ENCODE results near the gene CRHR1. TPM values are rescaled to one million over a fixed set of nuclear protein-coding genes. Genes with fewer than 3 reads are reported as not detected.
A peak's percentile ranks its signal among the peaks of the same experiment; 100 is the strongest.

The CRHR1 gene
- total RNA-seq, 2 donors from 2014 or later = not detected

DNA sequence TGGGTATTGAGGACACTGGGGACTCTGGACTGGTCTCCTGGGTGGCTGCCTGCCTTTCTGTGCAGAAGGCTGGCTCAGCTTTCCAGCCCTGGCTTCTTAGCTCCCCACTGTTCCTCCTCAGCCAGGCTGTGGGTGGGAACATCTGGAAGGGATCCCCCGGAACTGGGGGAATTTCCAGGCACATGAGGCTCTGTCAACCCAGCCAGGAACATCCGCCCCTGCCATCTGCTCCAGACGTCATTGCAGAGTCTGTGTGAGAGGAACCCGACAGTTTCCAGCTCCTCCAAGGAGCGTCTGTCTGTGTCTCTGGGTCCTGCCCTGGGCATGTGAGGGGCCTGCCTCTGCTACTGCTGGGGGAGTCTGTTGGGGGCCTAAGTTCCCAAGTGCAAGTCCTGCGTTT lies 36.2 kb upstream of the CRHR1 start:
- H3K9me3 ChIP-seq = no peaks in the 10 kb centered on the region
- no peaks in the 10 kb centered on the region for H3K36me3 ChIP-seq (replicated peaks in 1 of 2; ENCODE audit: insufficient read depth in 1 of 2, low read depth in 2 of 2)
- DNase-seq (no peak), ATAC-seq (no peak)
- no peaks in the 10 kb centered on the region for H3K27me3 ChIP-seq
- TF ChIP-seq POLR2A (IDR thresholded peaks at IDR 0.05) (no peak), CTCF (IDR thresholded peaks at IDR 0.05) (no peak)
- no peak overlapping the region for H3K4me3 ChIP-seq
- H3K27ac ChIP-seq = no peak overlapping the region
- 72% methylated on average over 6 of the region's 6 CpGs; no CpG with 5 or more reads in 1 of the 2 donors for WGBS, 2 donors
- intact Hi-C loops (cut with DNase I) = no loop called here
- peaks cover 8% of the 10 kb centered on the region for H3K4me1 ChIP-seq

DNA sequence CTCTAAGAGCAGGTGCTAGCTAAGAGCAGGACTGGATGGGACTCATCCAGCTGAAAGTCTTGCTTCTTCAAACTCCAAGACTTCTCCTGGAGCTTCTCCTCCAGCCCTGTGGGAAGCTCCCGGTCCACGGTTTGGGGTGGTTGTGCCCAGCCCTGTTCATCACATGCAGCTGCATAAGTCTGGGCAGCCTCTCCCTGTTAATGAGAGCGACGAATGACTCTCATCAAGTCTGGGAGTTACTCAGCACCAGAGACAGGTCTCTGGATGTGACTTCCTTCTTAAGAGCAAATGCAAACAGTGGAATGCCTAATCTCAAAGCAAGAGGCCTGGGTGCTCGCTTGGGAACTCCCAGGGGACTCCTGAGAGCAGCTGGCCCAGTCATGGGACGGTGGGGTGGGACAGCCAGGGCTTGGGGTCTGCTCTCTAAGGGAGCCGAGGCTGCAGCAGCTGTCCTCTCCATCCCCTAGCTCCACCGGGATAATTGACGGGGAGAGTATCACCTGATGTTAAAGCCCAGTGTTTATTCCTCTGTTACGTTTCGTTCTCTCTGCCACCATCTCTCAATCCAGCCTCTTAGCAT lies 35.3 kb upstream of the CRHR1 start:
- Histone ChIP-seq H3K4me1 (peaks cover 8% of the 10 kb centered on the region), H3K27me3 (no peaks in the 10 kb centered on the region), H3K36me3 (replicated peaks in 1 of 2; ENCODE audit: insufficient read depth in 1 of 2, low read depth in 2 of 2) (no peaks in the 10 kb centered on the region), H3K4me3 (no peak overlapping the region), H3K9me3 (no peaks in the 10 kb centered on the region), H3K27ac (no peak overlapping the region)
- intact Hi-C loops (cut with DNase I) = no loop called here
- 75 to 84% methylated on average over 11 of the region's 11 CpGs for WGBS, 2 donors
- no peak for TF ChIP-seq CTCF (IDR thresholded peaks at IDR 0.05)
- TF ChIP-seq POLR2A (IDR thresholded peaks at IDR 0.05) = no peak
- ATAC-seq = no peak
- DNase-seq = no peak

DNA sequence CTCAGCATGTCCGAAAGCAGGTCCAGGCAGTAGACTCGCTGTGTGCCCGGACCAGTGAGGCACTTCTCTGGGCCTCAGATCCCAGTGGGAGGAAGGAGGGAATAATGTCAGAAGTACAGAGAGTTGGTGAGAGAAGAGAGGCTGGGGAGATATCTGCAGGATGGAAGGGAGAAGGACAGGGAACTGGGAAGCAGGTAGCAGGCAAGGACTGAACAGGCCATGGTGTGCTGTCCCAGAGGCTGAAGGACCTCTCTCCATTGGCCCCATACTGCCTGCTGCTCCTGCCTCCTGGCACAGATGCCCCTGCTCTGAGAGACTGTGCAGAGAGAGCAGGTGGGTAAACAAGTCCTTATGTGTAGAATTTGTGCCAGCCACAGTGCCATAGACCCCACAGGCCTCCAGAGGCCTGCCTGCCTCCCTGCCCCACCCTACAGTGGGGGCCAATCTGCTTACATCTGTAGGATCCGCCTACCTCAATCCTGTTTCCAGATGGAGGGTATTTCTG lies 34.2 kb upstream of the CRHR1 start:
- intact Hi-C loops (cut with DNase I) = no loop called here
- no peak for TF ChIP-seq CTCF (IDR thresholded peaks at IDR 0.05)
- no peak for TF ChIP-seq POLR2A (IDR thresholded peaks at IDR 0.05)

DNA sequence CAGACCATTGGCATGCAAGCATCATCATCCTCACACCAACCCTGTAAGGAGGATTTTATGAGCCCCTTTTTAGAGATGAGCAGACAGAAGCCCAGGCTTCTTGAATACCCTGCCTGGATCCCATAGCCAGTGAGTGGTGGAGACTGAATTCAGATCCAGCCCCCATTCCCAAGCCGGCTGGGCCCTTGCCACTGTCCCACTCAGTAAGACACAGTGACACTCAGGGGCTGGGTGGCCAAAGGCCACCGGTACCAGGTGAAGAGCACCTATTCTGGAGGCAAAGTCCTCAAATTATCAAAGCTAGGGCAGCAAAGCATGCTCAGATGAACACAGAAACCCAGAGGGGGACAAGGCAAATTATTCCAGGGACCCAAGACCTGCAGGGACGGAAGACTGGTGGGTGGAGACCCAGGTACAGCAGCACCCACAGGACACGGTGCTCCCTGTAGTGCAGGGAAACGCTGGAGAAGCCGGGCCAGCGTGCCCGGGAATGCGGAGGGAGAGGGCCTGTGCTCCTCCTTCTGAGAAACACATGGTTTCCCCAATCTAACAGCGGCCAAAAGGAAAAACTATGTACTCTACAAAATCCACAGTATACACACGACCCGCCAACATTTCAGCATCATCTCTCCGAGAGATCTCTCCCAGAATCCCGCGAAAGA lies 33.2 kb upstream of the CRHR1 start:
- WGBS, 2 donors = 87 to 92% methylated on average over 15 of the region's 15 CpGs
- Histone ChIP-seq H3K4me1 (peaks cover 8% of the 10 kb centered on the region), H3K9me3 (no peaks in the 10 kb centered on the region), H3K4me3 (no peak overlapping the region), H3K36me3 (replicated peaks in 1 of 2; ENCODE audit: insufficient read depth in 1 of 2, low read depth in 2 of 2) (no peaks in the 10 kb centered on the region), H3K27me3 (no peaks in the 10 kb centered on the region), H3K27ac (no peak overlapping the region)
- intact Hi-C loops (cut with DNase I) = no loop called here
- ATAC-seq = no peak
- TF ChIP-seq CTCF (IDR thresholded peaks at IDR 0.05) (no peak), POLR2A (IDR thresholded peaks at IDR 0.05) (no peak)
- no peak for DNase-seq

More for the DNA sequence above, 34.2 kb upstream of the CRHR1 start:
- Histone ChIP-seq H3K27me3 (no peaks in the 10 kb centered on the region), H3K9me3 (no peaks in the 10 kb centered on the region), H3K4me1 (peaks cover 8% of the 10 kb centered on the region), H3K36me3 (replicated peaks in 1 of 2; ENCODE audit: insufficient read depth in 1 of 2, low read depth in 2 of 2) (no peaks in the 10 kb centered on the region), H3K27ac (no peak overlapping the region), H3K4me3 (no peak overlapping the region)
- ATAC-seq (no peak), DNase-seq (peak in 2 of 4 donors; percentile 10 to 39)
- WGBS, 2 donors = 96 to 100% methylated on average over 4 of the region's 4 CpGs

Data from body of pancreas (tissue), 4 donors.